H1 (cell line): ENCODE measurements around the gene SLC9A4.

Source experiments
- CHD2 ChIP-seq: IDR thresholded peaks from 2 replicates; pipeline ENCODE4 v1.6.1; 2012; ENCODE audit warnings: low read length, improper control_type of control experiment
- CREB1 ChIP-seq: IDR thresholded peaks from 2 replicates; pipeline ENCODE4 v1.6.1; 2012; ENCODE audit warnings: inconsistent platforms
- EGR1 ChIP-seq: IDR thresholded peaks from 2 replicates; pipeline ENCODE4 v1.6.1; 2011; ENCODE audit warnings: low read depth, low read length, borderline replicate concordance
- EZH2 ChIP-seq: fragments of 200-600 bp; sonication (generic); IDR thresholded peaks from 2 replicates; pipeline ENCODE4 v1.7.1; 2012; ENCODE audit warnings: low read depth, mild to moderate bottlenecking, moderate library complexity, low read length, inconsistent platforms; ENCODE audit not compliant: severe bottlenecking
- HDAC2 ChIP-seq, 2 experiments: fragments of 300-600 bp in 1 of 2; sonication (generic) in 1 of 2; IDR thresholded peaks; 2 replicates each; pipeline ENCODE4 v1.6.1; 2011 to 2012; ENCODE audit warnings: low read depth in 2 of 2, low read length in 2 of 2, mild to moderate bottlenecking in 2 of 2, moderate library complexity in 2 of 2, borderline replicate concordance in 1 of 2, inconsistent platforms in 1 of 2
- JUN ChIP-seq: IDR thresholded peaks from 2 replicates; pipeline ENCODE4 v1.6.1; 2011; ENCODE audit warnings: low read depth, mild to moderate bottlenecking, improper control_type of control experiment, low read length
- MAFK ChIP-seq: IDR thresholded peaks from 2 replicates; pipeline ENCODE4 v1.6.1; 2012; ENCODE audit warnings: low read depth, mild to moderate bottlenecking, improper control_type of control experiment, low read length
- POLR2A ChIP-seq, 2 experiments: IDR thresholded peaks; 1 replicate in 1 of 2; 2 replicates in 1 of 2; pipeline ENCODE4 v1.6.1; 2011; ENCODE audit warnings: low read depth in 2 of 2, low read length in 2 of 2, mild to moderate bottlenecking in 2 of 2; ENCODE audit errors: control extremely low read depth in 1 of 2
- SAP30 ChIP-seq: fragments of 300-600 bp; sonication (generic); IDR thresholded peaks from 2 replicates; pipeline ENCODE4 v1.7.1; 2012; ENCODE audit warnings: low read length, moderate library complexity, mild to moderate bottlenecking, inconsistent platforms; ENCODE audit not compliant: insufficient read depth, insufficient replicate concordance
- TAF1 ChIP-seq: IDR thresholded peaks from 2 replicates; pipeline ENCODE4 v1.6.1; 2011; ENCODE audit warnings: mild to moderate bottlenecking, low read depth, low read length
- TF ChIP-seq, protein P1 (sequence below), 3 experiments: IDR thresholded peaks; 1 replicate in 2 of 3; 2 replicates in 1 of 3; pipeline versions ENCODE4 v1.5.1 to v1.6.1; 2011; ENCODE audit warnings: low read length in 3 of 3, mild to moderate bottlenecking in 3 of 3, inconsistent platforms in 2 of 3, low read depth in 1 of 3, moderate library complexity in 1 of 3; ENCODE audit not compliant: insufficient read depth in 1 of 3; ENCODE audit errors: control extremely low read depth in 1 of 3

DNA sequence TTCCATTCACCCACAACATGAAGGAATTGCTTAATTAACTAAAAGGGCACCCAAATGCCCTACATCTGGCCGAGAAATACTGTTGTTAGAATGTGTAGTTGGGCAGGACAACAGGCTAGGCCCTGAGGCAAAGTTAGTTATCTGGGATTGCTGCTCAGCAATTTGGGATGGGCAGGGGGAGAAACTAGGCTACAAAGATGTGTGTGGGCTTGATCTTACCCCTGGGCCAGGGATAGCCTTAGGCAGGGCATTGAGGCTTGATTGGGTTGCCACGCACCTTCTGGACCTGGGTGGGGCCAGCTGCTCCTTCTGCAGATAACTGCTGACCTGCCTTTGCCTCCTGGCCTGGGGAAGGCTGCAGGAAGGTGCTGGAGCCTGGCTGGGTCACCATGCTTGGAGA lies 40.6 kb upstream of the SLC9A4 start:
- TF ChIP-seq POLR2A (IDR thresholded peaks at IDR 0.05; ENCODE audit: control extremely low read depth in 1 of 2, low read depth in 2 of 2, low read length in 2 of 2): no peak
- TF ChIP-seq, protein P1, sequence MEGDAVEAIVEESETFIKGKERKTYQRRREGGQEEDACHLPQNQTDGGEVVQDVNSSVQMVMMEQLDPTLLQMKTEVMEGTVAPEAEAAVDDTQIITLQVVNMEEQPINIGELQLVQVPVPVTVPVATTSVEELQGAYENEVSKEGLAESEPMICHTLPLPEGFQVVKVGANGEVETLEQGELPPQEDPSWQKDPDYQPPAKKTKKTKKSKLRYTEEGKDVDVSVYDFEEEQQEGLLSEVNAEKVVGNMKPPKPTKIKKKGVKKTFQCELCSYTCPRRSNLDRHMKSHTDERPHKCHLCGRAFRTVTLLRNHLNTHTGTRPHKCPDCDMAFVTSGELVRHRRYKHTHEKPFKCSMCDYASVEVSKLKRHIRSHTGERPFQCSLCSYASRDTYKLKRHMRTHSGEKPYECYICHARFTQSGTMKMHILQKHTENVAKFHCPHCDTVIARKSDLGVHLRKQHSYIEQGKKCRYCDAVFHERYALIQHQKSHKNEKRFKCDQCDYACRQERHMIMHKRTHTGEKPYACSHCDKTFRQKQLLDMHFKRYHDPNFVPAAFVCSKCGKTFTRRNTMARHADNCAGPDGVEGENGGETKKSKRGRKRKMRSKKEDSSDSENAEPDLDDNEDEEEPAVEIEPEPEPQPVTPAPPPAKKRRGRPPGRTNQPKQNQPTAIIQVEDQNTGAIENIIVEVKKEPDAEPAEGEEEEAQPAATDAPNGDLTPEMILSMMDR (IDR thresholded peaks at IDR 0.05; ENCODE audit: control extremely low read depth in 1 of 3, insufficient read depth in 1 of 3, low read depth in 1 of 3, low read length in 3 of 3): no peak
- TF ChIP-seq TAF1: no peak
- TF ChIP-seq CREB1: no peak
- TF ChIP-seq EGR1: no peak
- TF ChIP-seq HDAC2 (IDR thresholded peaks at IDR 0.05; ENCODE audit: borderline replicate concordance in 1 of 2, low read depth in 2 of 2, low read length in 2 of 2): no peak
- TF ChIP-seq JUN: no peak
- no peak for TF ChIP-seq EZH2
- TF ChIP-seq CHD2: no peak
- no peak for TF ChIP-seq MAFK
- no peak for TF ChIP-seq SAP30
